GM12878 (cell line): Measurements from ENCODE around the gene IER5. TPM values are rescaled to one million over a fixed set of nuclear protein-coding genes. Genes with fewer than 3 reads are reported as not detected.

ENCODE experiments used
- ATAC-seq: fragments of 200-7000 bp; cut with Tn5 transposase; 3 replicates; pipeline ENCODE4 v1.9.1; 2020; ENCODE audit warnings: mild to moderate bottlenecking, moderate library complexity
- BruUV-seq: library from RNA; stranded (reverse); fragments of 400-500 nt; replicated peaks from 2 replicates; lab custom pipeline; 2021; lab: Mats Ljungman, UMichigan
- CTCF ChIA-PET: fragments of 300-600 bp; sonication (Branson Sonifier 250); formaldehyde crosslinking; extraction: SDS; loops from one replicate; lab custom pipeline; 2021; ENCODE audit warnings: inconsistent platforms; lab: Yijun Ruan, JAX
- POLR2A ChIA-PET: fragments of 350-600 bp; formaldehyde crosslinking; extraction: SDS; loops from one replicate; lab custom pipeline; 2021; ENCODE audit warnings: inconsistent platforms; lab: Charles Lee
- RAD21 ChIA-PET: fragments of 300-600 bp; sonication (Branson Sonifier 250); formaldehyde crosslinking; loops from one replicate; lab custom pipeline; 2023; ENCODE audit warnings: antibody characterized with exemption; ENCODE audit not compliant: unreplicated experiment; lab: Charles Lee
- SMC1A ChIA-PET: fragments of 300-600 bp; sonication (Branson Sonifier 250); formaldehyde crosslinking; loops from one replicate; lab custom pipeline; 2023; ENCODE audit not compliant: unreplicated experiment, uncharacterized antibody; lab: Charles Lee
- DNase-seq: peaks from one replicate; pipeline ENCODE4 v3.0.0-alpha.2; 2011; ENCODE audit warnings: low read depth, low spot score
- FAIRE-seq: peaks from 3 replicates; lab custom pipeline; 2011; peaks lifted over from hg19 to GRCh38; lab: Jason Lieb, UNC
- H2AFZ ChIP-seq: 2 replicates; pipeline ENCODE4 v1.6.0; 2011; ENCODE audit warnings: low read depth, low read length, control low read depth; ENCODE audit not compliant: control insufficient read depth
- H3K27ac ChIP-seq: 2 replicates; pipeline ENCODE4 v1.5.1; 2011; ENCODE audit warnings: control low read depth; ENCODE audit not compliant: control insufficient read depth, insufficient read depth
- H3K27me3 ChIP-seq, 2 experiments: replicated peaks in 1 of 2; 2 replicates each; pipeline versions ENCODE4 v1.6.0 to v1.6.1; 2011; ENCODE audit warnings: low read length in 1 of 2; ENCODE audit not compliant: control insufficient read depth in 2 of 2, insufficient read depth in 2 of 2
- H3K36me3 ChIP-seq, 2 experiments: 2 replicates each; pipeline ENCODE4 v1.5.1; 2011; ENCODE audit warnings: low read length in 1 of 2; ENCODE audit not compliant: control insufficient read depth in 2 of 2, insufficient read depth in 2 of 2
- H3K4me1 ChIP-seq: 2 replicates; pipeline ENCODE4 v1.6.1; 2011; ENCODE audit warnings: mild to moderate bottlenecking, low read length, moderate library complexity, mixed read lengths; ENCODE audit not compliant: control insufficient read depth, insufficient read depth
- H3K4me2 ChIP-seq: 2 replicates; pipeline ENCODE4 v1.6.0; 2011; ENCODE audit warnings: control low read depth; ENCODE audit not compliant: control insufficient read depth, insufficient read depth
- H3K4me3 ChIP-seq: fragments of 200-600 bp; sonication (generic); 2 replicates; pipeline ENCODE4 v1.5.1; 2016
- H3K79me2 ChIP-seq: 2 replicates; pipeline ENCODE4 v1.6.0; 2011; ENCODE audit warnings: low read length; ENCODE audit not compliant: control insufficient read depth, insufficient read depth
- H3K9ac ChIP-seq: 2 replicates; pipeline ENCODE4 v1.8.0; 2011; ENCODE audit warnings: low read length, control low read depth, mixed read lengths; ENCODE audit not compliant: control insufficient read depth, insufficient read depth
- H3K9me3 ChIP-seq: replicated peaks from 3 replicates; pipeline ENCODE4 v1.5.1; 2011; ENCODE audit warnings: mild to moderate bottlenecking, low read length; ENCODE audit not compliant: control insufficient read depth, insufficient read depth
- H4K20me1 ChIP-seq: 2 replicates; pipeline ENCODE4 v1.6.0; 2011; ENCODE audit not compliant: control insufficient read depth, insufficient read depth
- ATF2 ChIP-seq: IDR thresholded peaks from 2 replicates; pipeline ENCODE4 v1.6.1; 2012; ENCODE audit warnings: low read length, inconsistent platforms
- BACH1 ChIP-seq: fragments of 450-650 bp; IDR thresholded peaks from 2 replicates; pipeline ENCODE4 v1.6.1; 2017; ENCODE audit warnings: mild to moderate bottlenecking, borderline replicate concordance
- BMI1 ChIP-seq: fragments of 450-650 bp; IDR thresholded peaks from 2 replicates; pipeline ENCODE4 v1.6.1; 2016; ENCODE audit warnings: mild to moderate bottlenecking, moderate library complexity, borderline replicate concordance
- CREB1 ChIP-seq: IDR thresholded peaks from 2 replicates; pipeline ENCODE4 v1.6.1; 2012; ENCODE audit warnings: low read depth, mild to moderate bottlenecking, inconsistent platforms
- ESRRA ChIP-seq: IDR thresholded peaks from 2 replicates; pipeline ENCODE4 v1.6.1; 2012; ENCODE audit warnings: mild to moderate bottlenecking, low read length, improper control_type of control experiment
- EZH2 ChIP-seq: IDR thresholded peaks from 2 replicates; pipeline ENCODE4 v1.6.1; 2012; ENCODE audit warnings: low read depth, mild to moderate bottlenecking, control low read depth, inconsistent platforms, low read length, borderline replicate concordance; ENCODE audit not compliant: control insufficient read depth
- GABPA ChIP-seq: IDR thresholded peaks from 2 replicates; pipeline ENCODE4 v1.6.1; 2014; ENCODE audit warnings: antibody characterized with exemption, low read depth, mild to moderate bottlenecking, inconsistent platforms
- HCFC1 ChIP-seq: fragments of 150-350 bp; IDR thresholded peaks from 2 replicates; pipeline ENCODE4 v1.6.1; 2014; ENCODE audit warnings: low read length
- HDAC2 ChIP-seq: fragments of 200-600 bp; sonication (generic); IDR thresholded peaks from 2 replicates; pipeline ENCODE4 v1.6.1; 2017
- MTA3 ChIP-seq: IDR thresholded peaks from 2 replicates; pipeline ENCODE4 v1.6.1; 2012; ENCODE audit warnings: low read length, inconsistent platforms, borderline replicate concordance
- NR2C1 ChIP-seq: fragments of 450-650 bp; IDR thresholded peaks from 2 replicates; pipeline ENCODE4 v1.6.1; 2017; ENCODE audit warnings: antibody characterized with exemption, mild to moderate bottlenecking, moderate library complexity
- PAX5 ChIP-seq: IDR thresholded peaks from 2 replicates; pipeline ENCODE4 v1.6.1; 2011; ENCODE audit warnings: low read depth, low read length, borderline replicate concordance
- POLR2AphosphoS5 ChIP-seq: IDR thresholded peaks from 2 replicates; pipeline ENCODE4 v1.6.1; 2011; ENCODE audit warnings: mild to moderate bottlenecking, low read length, inconsistent platforms
- SIN3A ChIP-seq: IDR thresholded peaks from 2 replicates; pipeline ENCODE4 v1.6.1; 2012; ENCODE audit warnings: low read depth, low read length, improper control_type of control experiment
- SUPT20H ChIP-seq: IDR thresholded peaks from 2 replicates; pipeline ENCODE4 v1.6.1; 2011; ENCODE audit warnings: low read depth, mild to moderate bottlenecking, low read length, moderate library complexity, borderline replicate concordance; ENCODE audit not compliant: control insufficient read depth
- ZNF622 ChIP-seq: fragments of 450-650 bp; IDR thresholded peaks from 2 replicates; pipeline ENCODE4 v1.6.1; 2017; ENCODE audit warnings: mild to moderate bottlenecking, inconsistent platforms
- WGBS: methylation state at CpG from one replicate; pipeline ENCODE4 v1.1.6; 2016; ENCODE audit warnings: low lambda C conversion rate; ENCODE audit not compliant: insufficient replicate concordance, insufficient coverage; ENCODE audit errors: missing lambda C conversion rate; 5-methylcytosine and 5-hydroxymethylcytosine counted together
- in situ Hi-C: fragments of 300-500 bp; cut with MboI; formaldehyde crosslinking; loops from 9 replicates; pipeline ENCODE4 v1.14.3; 2018; ENCODE audit warnings: mixed read lengths
- intact Hi-C: fragments of 100-400 bp; cut with micrococcal nuclease; formaldehyde crosslinking; loops from one replicate; pipeline ENCODE4 v1.14.2; 2022; ENCODE audit not compliant: unreplicated experiment
- polyA plus RNA-seq, 11 experiments: library from polyadenylated mRNA; depleted of rRNA in 4 of 11; unstranded in 6 of 11; stranded (reverse) in 5 of 11; fragments of >200 nt; fragmentation: Nextera tagmentation in 4 of 11; fragmentation: Illumina TruSeq in 1 of 11; extraction: Ambion mirVana in 4 of 11; extraction: Trizol in 1 of 11; gene quantifications; 1 replicate in 1 of 11; 2 replicates in 10 of 11; pipeline versions ENCODE4 v1.2.1 to v1.2.3, GENCODE V29; 2011 to 2016; ENCODE audit warnings: inconsistent platforms in 2 of 11, missing spikeins in 2 of 11, low read depth in 1 of 11
- total RNA-seq, 4 experiments: library from RNA; depleted of rRNA in 3 of 4; stranded (reverse); fragments of >200 nt in 3 of 4; fragmentation: Illumina TruSeq in 1 of 4; extraction: Trizol in 1 of 4; gene quantifications; 2 replicates each; pipeline versions ENCODE4 v1.2.1 to v1.2.3, GENCODE V29; 2013 to 2021
- TF ChIP-seq, protein P1 (sequence below): fragments of 450-650 bp; IDR thresholded peaks from 2 replicates; pipeline ENCODE4 v1.6.1; 2016; ENCODE audit warnings: mild to moderate bottlenecking

Gene IER5
- total and polyA plus RNA-seq, 10 of the 15 experiments (the other 5 are each of a cell fraction or from before 2014, with no cell fraction given), result 4.3 to 75.2 (median 30.5) TPM

GRCh38 chr1:181092883-181093458 lies 4.5 kb downstream of the IER5 start:
- WGBS, result 75% methylated on average over 4 of the region's 4 CpGs
- POLR2A ChIA-PET, result interaction anchor here (0.6 to 10.4 kb wide), 10 partner anchors 11 to 71 kb away, joined by 3 to 142 read pairs (median 11); no protein-coding TSS in a partner anchor

More at GRCh38 chr1:181092883-181093458, 4.5 kb downstream of the IER5 start:
- no peak for ATAC-seq
- no peak overlapping the region; the same call in 1 of the 2 replicates for H3K9ac ChIP-seq
- TF ChIP-seq PAX5 (no peak), HCFC1 (no peak), POLR2AphosphoS5 (no peak; the same call in 1 of the 2 replicates), BACH1 (no peak), GABPA (no peak), HDAC2 (no peak), SUPT20H (no peak), ATF2 (no peak), MTA3 (no peak), ZNF622 (no peak), ESRRA (no peak), SIN3A (no peak), BMI1 (no peak), CREB1 (no peak), NR2C1 (no peak), EZH2 (no peak)
- TF ChIP-seq, protein P1, sequence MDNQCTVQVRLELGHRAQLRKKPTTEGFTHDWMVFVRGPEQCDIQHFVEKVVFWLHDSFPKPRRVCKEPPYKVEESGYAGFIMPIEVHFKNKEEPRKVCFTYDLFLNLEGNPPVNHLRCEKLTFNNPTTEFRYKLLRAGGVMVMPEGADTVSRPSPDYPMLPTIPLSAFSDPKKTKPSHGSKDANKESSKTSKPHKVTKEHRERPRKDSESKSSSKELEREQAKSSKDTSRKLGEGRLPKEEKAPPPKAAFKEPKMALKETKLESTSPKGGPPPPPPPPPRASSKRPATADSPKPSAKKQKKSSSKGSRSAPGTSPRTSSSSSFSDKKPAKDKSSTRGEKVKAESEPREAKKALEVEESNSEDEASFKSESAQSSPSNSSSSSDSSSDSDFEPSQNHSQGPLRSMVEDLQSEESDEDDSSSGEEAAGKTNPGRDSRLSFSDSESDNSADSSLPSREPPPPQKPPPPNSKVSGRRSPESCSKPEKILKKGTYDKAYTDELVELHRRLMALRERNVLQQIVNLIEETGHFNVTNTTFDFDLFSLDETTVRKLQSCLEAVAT, result no peak
- TF ChIP-seq, all 136 proteins: peak for 0
- in situ Hi-C loops, result loop anchor here (5.0 kb wide), 1 partner anchor 39 kb away; no protein-coding TSS in a partner anchor
- ChIA-PET RAD21 (interaction anchor here (0.9 to 26.9 kb wide), 7 partner anchors 11 to 211 kb away, joined by 3 to 966 read pairs (median 5); no protein-coding TSS in a partner anchor), SMC1A (interaction anchor here (1.0 to 39.2 kb wide), 11 partner anchors 9 to 211 kb away, joined by 3 to 1399 read pairs (median 4); no protein-coding TSS in a partner anchor), CTCF (interaction anchor here (0.8 to 38.4 kb wide), 8 partner anchors 9 to 60 kb away, joined by 3 to 1067 read pairs (median 9); partner anchors contain the start of gene MR1)
- H3K36me3 ChIP-seq, result peaks cover 0 to 18% of the 10 kb centered on the region in 2 experiments; a peak in 3 of 4 replicates
- H2AFZ ChIP-seq, result no peak overlapping the region
- H3K79me2 ChIP-seq, result peaks cover 62% of the 10 kb centered on the region
- FAIRE-seq (no peak), DNase-seq (no peak)
- H3K9me3 ChIP-seq, result no peaks in the 10 kb centered on the region; the same call in 2 of the 3 replicates
- H3K4me1 ChIP-seq, result peaks cover 23% of the 10 kb centered on the region
- H4K20me1 ChIP-seq, result peaks cover 5% of the 10 kb centered on the region; the same call in 1 of the 2 replicates
- peak overlapping the region; percentile 89 for H3K4me2 ChIP-seq
- intact Hi-C loops, result no loop called here
- BruUV-seq, result no TSS peak
- no peaks in the 10 kb centered on the region for H3K27me3 ChIP-seq
- H3K27ac ChIP-seq, result no peak overlapping the region
- peak overlapping the region; percentile 67 for H3K4me3 ChIP-seq
